ENCODE results near the gene COMMD4.
"Not testable (repeated sequence)": the region's sequence is repeated elsewhere in the genome, so short reads cannot be mapped to it uniquely, and the experiment has no call there.

Gene COMMD4

GRCh38 chr15:75327491-75327890 lies 8.4 kb upstream of the COMMD4 start:
- TF ChIP-seq EZH2 (IDR thresholded peaks at IDR 0.05) (no peak), FOXP2 (optimal IDR thresholded peaks at IDR 0.05; ENCODE audit: control extremely low read depth, extremely low read length, insufficient read depth) (no peak), POLR2AphosphoS5 (IDR thresholded peaks at IDR 0.05; ENCODE audit: borderline replicate concordance, low read depth, low read length) (no peak)
- Histone ChIP-seq H3K27ac (no peak overlapping the region), H3K4me3 (no peak overlapping the region), H3K36me3 (ENCODE audit: insufficient read depth, low read length) (no peaks in the 10 kb centered on the region), H3K9me3 (ENCODE audit: low read depth, low read length) (no peaks in the 10 kb centered on the region), H3K9ac (ENCODE audit: insufficient read length) (no peak overlapping the region)
- no peak for DNase-seq (ENCODE audit: low read depth, low spot score)

GRCh38 chr15:75328493-75329314 lies 7.2 kb upstream of the COMMD4 start:
- no peak overlapping the region for H3K4me3 ChIP-seq
- no peak overlapping the region for H3K27ac ChIP-seq
- TF ChIP-seq EZH2 (IDR thresholded peaks at IDR 0.05) (no peak), FOXP2 (optimal IDR thresholded peaks at IDR 0.05; ENCODE audit: control extremely low read depth, extremely low read length, insufficient read depth) (no peak), POLR2AphosphoS5 (IDR thresholded peaks at IDR 0.05; ENCODE audit: borderline replicate concordance, low read depth, low read length) (no peak)
- no peaks in the 10 kb centered on the region for H3K36me3 ChIP-seq (ENCODE audit: insufficient read depth, low read length)
- H3K9ac ChIP-seq (ENCODE audit: insufficient read length), result no peak overlapping the region
- no peaks in the 10 kb centered on the region for H3K9me3 ChIP-seq (ENCODE audit: low read depth, low read length)
- DNase-seq (ENCODE audit: low read depth, low spot score), result no peak

- Histone ChIP-seq H3K9ac (ENCODE audit: insufficient read length) (no peak overlapping the region), H3K27ac (no peak overlapping the region), H3K9me3 (ENCODE audit: low read depth, low read length) (no peaks in the 10 kb centered on the region)
Measured at GRCh38 chr15:75329571-75329970, 6.3 kb upstream of the COMMD4 start.

GRCh38 chr15:75332093-75332492 lies 3.8 kb upstream of the COMMD4 start:
- H3K4me3 ChIP-seq; DNase-seq (ENCODE audit: low read depth, low spot score); H3K9ac ChIP-seq (ENCODE audit: insufficient read length); H3K27ac ChIP-seq; H3K36me3 ChIP-seq (ENCODE audit: insufficient read depth, low read length); H3K9me3 ChIP-seq (ENCODE audit: low read depth, low read length): not testable (repeated sequence)

More at GRCh38 chr15:75329571-75329970, 6.3 kb upstream of the COMMD4 start:
- no peak for TF ChIP-seq POLR2AphosphoS5 (IDR thresholded peaks at IDR 0.05; ENCODE audit: borderline replicate concordance, low read depth, low read length)
- TF ChIP-seq FOXP2 (optimal IDR thresholded peaks at IDR 0.05; ENCODE audit: control extremely low read depth, extremely low read length, insufficient read depth), result no peak
- no peak for TF ChIP-seq EZH2 (IDR thresholded peaks at IDR 0.05)
- Histone ChIP-seq H3K4me3 (no peak overlapping the region), H3K36me3 (ENCODE audit: insufficient read depth, low read length) (no peaks in the 10 kb centered on the region)
- no peak for DNase-seq (ENCODE audit: low read depth, low spot score)

- H3K36me3 ChIP-seq (ENCODE audit: insufficient read depth, low read length); H3K9me3 ChIP-seq (ENCODE audit: low read depth, low read length); DNase-seq (ENCODE audit: low read depth, low spot score); H3K4me3 ChIP-seq; H3K9ac ChIP-seq (ENCODE audit: insufficient read length); H3K27ac ChIP-seq: not testable (repeated sequence)
Measured at GRCh38 chr15:75333654-75334419, 2.0 kb upstream of the COMMD4 start.

GRCh38 chr15:75335313-75335704 lies 554 bp upstream of the COMMD4 start:
- Histone ChIP-seq H3K27ac (peak overlapping the region; percentile 74), H3K9ac (ENCODE audit: insufficient read length) (peak overlapping the region; percentile 93), H3K36me3 (ENCODE audit: insufficient read depth, low read length) (peaks cover 4% of the 10 kb centered on the region; the same call in 1 of the 2 replicates), H3K4me3 (peak overlapping the region; percentile 96), H3K9me3 (ENCODE audit: low read depth, low read length) (no peaks in the 10 kb centered on the region)
- no peak for DNase-seq (ENCODE audit: low read depth, low spot score)
- TF ChIP-seq EZH2 (IDR thresholded peaks at IDR 0.05) (no peak), POLR2AphosphoS5 (IDR thresholded peaks at IDR 0.05; ENCODE audit: borderline replicate concordance, low read depth, low read length) (no peak), FOXP2 (optimal IDR thresholded peaks at IDR 0.05; ENCODE audit: control extremely low read depth, extremely low read length, insufficient read depth) (no peak)

GRCh38 chr15:75338661-75339240 lies 2.9 kb downstream of the COMMD4 start:
- no peak for DNase-seq (ENCODE audit: low read depth, low spot score)
- no peak overlapping the region for H3K27ac ChIP-seq
- H3K4me3 ChIP-seq, result no peak overlapping the region
- no peak for TF ChIP-seq POLR2AphosphoS5 (IDR thresholded peaks at IDR 0.05; ENCODE audit: borderline replicate concordance, low read depth, low read length)
- no peak for TF ChIP-seq FOXP2 (optimal IDR thresholded peaks at IDR 0.05; ENCODE audit: control extremely low read depth, extremely low read length, insufficient read depth)
- no peak for TF ChIP-seq EZH2 (IDR thresholded peaks at IDR 0.05)
- no peaks in the 10 kb centered on the region for H3K9me3 ChIP-seq (ENCODE audit: low read depth, low read length)
- H3K9ac ChIP-seq (ENCODE audit: insufficient read length), result no peak overlapping the region
- peaks cover 10% of the 10 kb centered on the region; the same call in 1 of the 2 replicates for H3K36me3 ChIP-seq (ENCODE audit: insufficient read depth, low read length)

- Histone ChIP-seq H3K9me3 (ENCODE audit: low read depth, low read length) (no peaks in the 10 kb centered on the region), H3K9ac (ENCODE audit: insufficient read length) (no peak overlapping the region), H3K4me3 (no peak overlapping the region), H3K36me3 (ENCODE audit: insufficient read depth, low read length) (peaks cover 10% of the 10 kb centered on the region; the same call in 1 of the 2 replicates), H3K27ac (no peak overlapping the region)
- no peak for TF ChIP-seq EZH2 (IDR thresholded peaks at IDR 0.05)
- no peak for TF ChIP-seq POLR2AphosphoS5 (IDR thresholded peaks at IDR 0.05; ENCODE audit: borderline replicate concordance, low read depth, low read length)
- no peak for TF ChIP-seq FOXP2 (optimal IDR thresholded peaks at IDR 0.05; ENCODE audit: control extremely low read depth, extremely low read length, insufficient read depth)
- DNase-seq (ENCODE audit: low read depth, low spot score), result no peak
Measured at GRCh38 chr15:75339531-75340240, 3.8 kb downstream of the COMMD4 start.

Data from SK-N-MC (cell line).